ENCODE measurements around the gene RSRC1.
"Not testable (repeated sequence)": the region's sequence is repeated elsewhere in the genome, so short reads cannot be mapped to it uniquely, and the experiment has no call there.

Gene RSRC1

GRCh38 chr3:158109804-158110657 lies at the start of gene RSRC1:
RSRC1 (plus strand) TSS chr3:158110089; CDS start chr3:158122105, 12,016 bp downstream.
- DNase-seq (ENCODE audit: low read depth), result peak; percentile 82

DNA sequence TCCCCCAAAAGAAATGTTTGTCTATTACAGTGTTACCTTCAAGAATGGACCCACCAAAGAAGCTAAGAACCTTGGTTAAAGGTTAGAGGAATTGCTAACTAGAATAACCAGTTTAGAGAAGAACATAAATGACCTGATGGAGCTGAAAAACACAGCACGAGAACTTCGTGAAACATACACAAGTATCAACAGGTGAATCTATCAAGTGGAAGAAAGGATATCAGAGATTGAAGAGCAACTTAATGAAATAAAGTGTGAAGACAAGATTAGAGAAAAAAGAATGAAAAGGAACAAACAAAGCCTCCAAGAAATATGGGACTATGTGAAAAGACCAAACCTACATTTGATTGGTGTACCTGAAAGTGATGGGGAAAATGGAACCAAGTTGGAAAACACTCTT lies 44.3 kb upstream of the RSRC1 start:
- not testable (repeated sequence) for DNase-seq (ENCODE audit: low read depth)

GRCh38 chr3:158072790-158073189 lies 37.1 kb upstream of the RSRC1 start:
- DNase-seq (ENCODE audit: low read depth), result no peak

- DNase-seq (ENCODE audit: low read depth), result no peak
Observed at GRCh38 chr3:158074591-158074990, 35.3 kb upstream of the RSRC1 start.

GRCh38 chr3:158079599-158079998 lies 30.3 kb upstream of the RSRC1 start:
- no peak for DNase-seq (ENCODE audit: low read depth)

- DNase-seq (ENCODE audit: low read depth), result no peak
Observed at GRCh38 chr3:158084651-158085050, 25.2 kb upstream of the RSRC1 start.

DNA sequence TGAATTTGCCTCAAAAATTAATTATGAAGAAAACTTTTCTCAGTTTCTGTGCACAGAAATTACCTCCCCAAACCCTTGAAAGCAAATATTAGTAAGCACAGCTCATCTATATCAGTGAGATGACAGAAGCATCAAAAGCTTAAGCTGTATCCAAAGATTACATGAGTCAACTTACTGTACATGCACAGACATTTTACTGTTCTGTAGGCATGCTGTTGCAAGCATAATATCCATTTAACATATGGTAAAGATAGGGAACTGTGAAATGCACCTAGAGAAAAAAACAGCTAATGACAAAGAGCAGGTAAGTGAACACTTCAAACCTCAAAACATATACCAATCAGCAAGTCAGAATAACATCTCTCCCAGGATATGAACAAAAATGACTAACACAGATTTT lies 24.5 kb upstream of the RSRC1 start:
- no peak for DNase-seq (ENCODE audit: low read depth)

GRCh38 chr3:158085931-158086330 lies 24.0 kb upstream of the RSRC1 start:
- DNase-seq (ENCODE audit: low read depth), result no peak

DNA sequence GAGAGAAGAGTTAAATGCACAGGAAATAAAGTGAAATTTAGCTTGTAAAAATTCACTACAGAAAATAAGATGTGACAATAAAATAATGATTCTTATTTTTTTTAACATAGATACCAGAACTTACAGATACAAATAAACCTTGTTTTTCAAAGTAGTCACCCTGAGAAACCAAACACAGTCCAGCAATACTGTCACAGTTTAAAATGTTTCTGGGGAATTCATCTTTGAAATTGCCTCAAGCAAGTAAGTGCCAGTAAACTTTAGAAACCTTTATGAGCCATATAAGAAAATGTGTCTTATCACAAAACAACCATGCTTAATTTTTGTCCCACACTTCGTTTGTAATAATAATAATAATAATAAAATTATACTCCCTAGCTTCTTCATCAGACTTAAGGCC lies 23.5 kb upstream of the RSRC1 start:
- no peak for DNase-seq (ENCODE audit: low read depth)

DNA sequence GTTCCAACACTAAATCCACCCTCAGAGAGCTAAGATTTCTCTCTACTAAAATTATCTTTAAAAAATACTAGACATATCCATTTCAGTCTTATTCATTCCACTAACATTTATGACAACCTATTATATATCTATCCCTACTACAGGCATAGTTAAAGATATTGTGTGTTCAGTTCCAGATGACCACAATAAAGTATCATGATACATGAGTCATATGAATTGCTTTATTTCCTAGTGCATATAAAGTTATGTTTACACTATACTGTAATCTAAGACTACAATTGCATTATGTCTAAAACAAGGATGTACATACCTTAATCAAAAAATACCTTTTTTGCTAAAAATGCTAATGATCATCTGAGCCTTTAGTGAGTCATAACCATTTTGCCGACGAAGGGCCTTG lies 23.1 kb upstream of the RSRC1 start:
- DNase-seq (ENCODE audit: low read depth), result no peak

- DNase-seq (ENCODE audit: low read depth), result no peak
Observed at GRCh38 chr3:158091531-158091930, 18.4 kb upstream of the RSRC1 start.

DNA sequence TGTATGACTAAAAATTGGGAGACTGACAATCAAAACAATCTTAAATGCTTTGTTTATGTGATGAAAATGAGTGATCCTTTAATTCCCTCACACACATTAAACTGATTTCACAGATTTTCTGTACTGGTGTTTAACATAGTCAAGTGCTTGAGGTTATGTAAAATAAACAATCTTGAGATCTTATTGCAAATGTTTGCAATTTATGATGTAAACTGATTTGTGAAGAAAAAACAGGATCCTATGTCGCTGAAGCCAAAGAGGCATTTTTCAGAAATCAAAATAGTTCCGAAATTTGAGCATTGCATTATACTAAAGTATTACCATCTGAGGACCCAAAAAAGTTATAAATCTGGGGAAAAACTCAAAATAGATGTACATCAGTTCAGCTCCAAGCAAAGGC lies 16.4 kb upstream of the RSRC1 start:
- DNase-seq (ENCODE audit: low read depth), result no peak

DNA sequence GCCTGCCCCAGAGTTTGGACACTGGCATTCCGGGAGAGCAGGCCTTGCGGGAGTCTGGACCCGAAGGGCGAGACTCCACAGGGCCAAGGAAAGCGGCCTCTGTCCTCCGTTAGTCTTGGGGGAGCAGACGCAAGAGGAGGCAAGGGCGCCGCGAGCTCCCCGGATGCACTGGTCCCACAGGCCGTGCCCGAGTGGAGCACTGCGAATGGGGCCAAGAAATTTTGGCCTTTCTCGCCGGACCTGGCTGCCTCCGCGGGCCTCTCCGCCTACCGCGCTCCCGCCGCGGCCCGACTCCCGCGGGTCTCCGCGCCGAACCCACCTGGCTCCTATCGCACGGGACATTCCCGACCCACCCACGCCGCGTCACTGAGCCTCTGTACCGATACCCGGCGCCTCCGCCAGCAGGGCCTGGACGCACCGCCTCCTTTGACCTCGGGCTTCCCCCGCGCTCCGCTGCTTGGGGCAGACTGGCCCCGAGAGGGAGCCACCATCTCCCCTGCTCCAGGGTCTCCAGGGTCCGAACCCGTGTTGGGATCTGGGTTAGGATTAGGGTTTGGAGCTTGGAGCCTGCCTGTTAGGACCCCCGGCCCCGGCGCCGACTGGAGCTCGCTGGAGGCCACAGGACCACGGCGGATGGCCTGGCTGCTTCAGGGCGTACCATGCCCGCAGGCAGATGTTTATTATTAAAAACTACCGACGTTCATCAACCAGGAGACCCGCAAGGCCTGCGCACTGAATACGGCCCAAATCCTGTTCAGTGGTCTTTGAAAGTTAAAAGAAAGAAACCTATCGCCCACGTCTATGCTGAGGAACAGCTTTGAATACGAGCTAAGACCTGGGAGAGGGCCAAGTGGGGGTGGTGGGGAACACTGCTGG lies 15.4 kb upstream of the RSRC1 start:
- no peak for DNase-seq (ENCODE audit: low read depth)

DNA sequence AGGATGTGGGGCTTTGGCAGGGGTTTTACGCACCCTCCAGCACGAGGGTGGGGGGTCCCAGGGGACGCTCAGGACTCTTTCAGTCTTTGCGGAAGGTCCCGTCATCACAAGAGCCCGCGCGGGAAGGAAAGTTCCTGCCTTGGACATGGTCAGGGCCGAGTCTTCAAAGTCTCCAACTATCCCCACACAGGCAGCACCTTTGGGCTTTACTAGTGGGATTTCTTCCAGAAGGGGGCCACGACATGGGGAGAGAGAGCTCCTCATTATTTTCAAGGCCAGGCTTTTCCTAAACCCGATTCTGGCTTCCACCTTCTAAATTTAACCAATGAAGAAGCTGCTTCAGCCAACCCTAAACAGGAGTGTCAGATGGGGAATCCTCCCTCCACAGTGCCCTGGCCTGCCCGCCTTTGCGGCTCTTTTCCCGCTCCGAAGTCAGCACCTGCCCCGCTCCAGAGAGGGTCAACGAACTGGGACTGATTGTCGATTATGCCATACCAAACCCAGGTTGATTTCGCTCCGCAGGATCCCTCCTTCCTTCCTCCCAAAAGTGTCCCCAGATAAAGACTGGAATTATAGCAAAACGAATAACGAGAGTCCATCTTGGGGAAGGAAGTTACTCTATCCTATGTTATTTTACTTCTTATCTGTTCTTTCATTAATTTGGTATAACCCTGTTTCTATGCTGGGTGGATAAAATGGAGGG lies 14.6 kb upstream of the RSRC1 start:
- no peak for DNase-seq (ENCODE audit: low read depth)

DNA sequence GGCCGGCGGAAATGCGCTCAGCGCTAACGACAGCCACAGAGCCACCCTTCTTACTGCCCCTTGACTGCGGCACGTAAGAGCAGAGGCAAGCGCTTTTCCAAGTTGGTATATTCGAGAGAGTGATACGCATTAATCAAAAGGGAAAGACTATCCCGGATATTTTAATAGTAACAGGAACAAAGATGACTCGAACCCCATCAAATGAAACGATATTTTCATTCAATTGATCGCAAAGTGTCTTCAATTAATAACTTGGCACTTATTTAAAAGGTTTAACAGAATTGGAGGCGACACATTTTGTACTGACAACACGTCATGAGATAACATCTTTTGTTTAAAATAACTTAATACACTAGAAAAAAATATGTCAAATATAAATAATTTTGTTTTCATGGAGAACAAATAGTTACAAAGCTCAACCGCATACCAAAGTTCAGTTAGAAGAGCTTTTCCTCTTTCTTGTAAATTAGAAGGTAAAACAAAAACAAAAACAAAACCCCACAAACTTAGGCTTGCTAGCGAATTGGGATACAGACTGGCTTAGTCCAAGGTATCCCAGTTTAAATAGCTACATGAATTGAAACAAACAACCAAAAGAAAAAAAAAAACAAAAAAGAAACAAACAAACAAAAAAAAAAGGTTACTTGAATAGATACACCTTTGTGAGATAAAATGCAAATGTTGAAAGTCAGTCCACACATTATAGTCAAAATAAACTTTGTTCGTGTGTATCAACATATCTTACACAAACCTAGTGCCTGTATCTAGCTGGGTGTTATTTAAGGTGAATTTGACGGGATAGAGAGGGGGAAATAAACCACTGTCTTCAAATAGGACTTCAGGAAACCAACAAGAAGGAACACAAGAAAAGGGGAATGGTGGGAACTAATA lies 13.8 kb upstream of the RSRC1 start:
- DNase-seq (ENCODE audit: low read depth), result no peak

DNA sequence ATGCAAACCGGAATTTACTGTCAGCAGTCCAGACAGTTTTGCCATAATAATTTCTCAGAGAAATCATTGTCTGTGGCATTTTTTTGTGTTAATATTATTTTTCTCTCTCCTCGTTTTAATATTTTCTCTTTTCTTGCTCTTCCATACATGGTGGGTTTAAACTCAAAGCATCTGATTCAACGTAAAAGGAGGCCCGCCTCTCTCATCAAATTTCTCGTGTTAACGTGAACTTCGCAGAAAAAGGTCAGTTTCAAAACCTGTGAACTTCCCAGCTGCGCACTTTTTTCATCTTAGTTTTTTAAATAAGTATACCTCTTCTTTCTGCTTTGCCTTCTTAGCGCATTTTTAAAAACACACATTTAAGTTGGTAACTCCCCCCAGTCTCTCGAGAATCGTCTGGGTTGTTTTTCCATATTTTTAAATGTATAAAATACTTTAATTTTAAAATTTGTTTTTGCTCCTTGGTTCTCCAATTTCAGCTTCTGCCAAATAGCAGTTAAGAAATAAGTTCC lies 12.8 kb upstream of the RSRC1 start:
- no peak for DNase-seq (ENCODE audit: low read depth)

DNA sequence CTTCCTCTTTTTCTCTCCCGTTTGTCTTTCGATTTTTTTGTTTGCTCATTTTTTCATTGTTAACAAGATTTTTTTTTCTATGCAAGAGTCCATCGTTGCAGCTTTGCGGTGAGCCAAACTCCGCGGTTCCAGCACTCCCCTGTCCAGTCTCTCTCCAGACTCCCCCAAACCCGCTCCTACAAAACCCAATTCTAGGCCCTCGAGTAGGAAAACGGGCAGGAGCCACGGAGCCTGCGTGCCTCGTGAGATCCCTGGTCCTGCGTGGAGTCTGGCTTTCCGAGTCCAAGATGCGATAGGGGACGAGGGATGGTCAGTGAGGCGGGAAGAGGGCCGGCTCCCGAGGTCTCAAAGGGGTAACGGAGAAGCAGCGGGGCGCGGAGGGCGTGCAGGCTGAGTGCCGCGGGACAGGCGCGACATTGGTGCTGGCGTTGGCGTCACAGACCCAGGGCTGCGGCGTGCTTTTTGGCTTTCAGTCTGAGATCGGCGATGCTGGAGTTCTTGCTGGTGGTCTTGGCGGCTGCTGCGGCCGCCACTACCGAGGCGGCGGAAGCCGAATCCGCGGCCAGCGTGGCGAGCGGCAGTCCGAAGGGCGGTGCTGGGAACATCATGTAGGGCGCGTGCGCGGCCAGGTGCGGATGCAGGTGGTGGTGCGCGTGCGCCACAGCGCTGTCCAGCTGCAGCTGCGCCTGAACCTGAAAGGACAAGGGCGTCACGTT lies 12.1 kb upstream of the RSRC1 start:
- no peak for DNase-seq (ENCODE audit: low read depth)

- DNase-seq (ENCODE audit: low read depth), result no peak
Observed at GRCh38 chr3:158098309-158098639, 11.6 kb upstream of the RSRC1 start.

DNA sequence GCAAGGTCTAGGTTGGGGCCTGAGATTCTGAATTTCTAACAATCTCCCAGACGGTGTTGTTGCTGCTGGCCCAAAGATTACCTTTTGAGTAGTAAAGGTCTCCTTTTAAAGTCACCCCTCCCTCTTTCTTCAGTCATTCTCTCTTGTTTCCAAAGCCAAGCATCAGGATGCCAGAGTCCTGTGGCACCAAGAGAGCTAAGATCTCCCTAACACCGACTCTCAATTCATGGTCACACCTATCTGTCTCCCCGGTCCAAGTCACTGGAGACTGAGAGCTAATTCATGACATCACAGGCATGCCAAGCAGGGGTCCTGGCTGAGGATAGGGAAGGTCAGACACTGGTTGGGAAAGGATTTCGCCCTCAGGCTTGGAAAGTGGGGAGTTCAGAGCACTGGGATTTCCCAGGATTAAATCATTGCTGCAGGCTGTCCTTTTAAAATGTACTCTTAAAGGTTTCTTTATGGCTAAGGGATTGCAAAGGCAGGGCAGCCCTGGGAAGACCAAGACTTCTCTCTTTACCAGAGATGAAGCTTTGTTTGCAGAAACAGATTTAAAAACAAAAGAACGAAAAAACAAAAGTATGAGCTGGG lies 11.0 kb upstream of the RSRC1 start:
- DNase-seq (ENCODE audit: low read depth), result no peak

GRCh38 chr3:158100681-158101080 lies 9.2 kb upstream of the RSRC1 start:
- no peak for DNase-seq (ENCODE audit: low read depth)

All from HS-27A (cell line).